ENCODE measurements around the gene AGFG2. TPM values are rescaled to one million over a fixed set of nuclear protein-coding genes. Genes with fewer than 3 reads are reported as not detected.
A peak's percentile ranks its signal among the peaks of the same experiment; 100 is the strongest.

AGFG2 gene
- total RNA-seq, 1 experiment from 2014 or later, result 15.3 TPM

- Histone ChIP-seq H3K27ac (ENCODE audit: low read depth, low read length, poor library complexity, severe bottlenecking) (peak overlapping the region; percentile 96), H3K27me3 (replicated peaks; ENCODE audit: insufficient read depth, low read depth, low read length, poor library complexity) (no peaks in the 10 kb centered on the region), H3K9me3 (ENCODE audit: low read depth, low read length, poor library complexity, severe bottlenecking) (no peaks in the 10 kb centered on the region), H3K4me1 (ENCODE audit: insufficient read depth, low read length, poor library complexity, severe bottlenecking) (peaks cover 19% of the 10 kb centered on the region), H3K4me3 (ENCODE audit: low read depth, low read length, poor library complexity, severe bottlenecking) (peak overlapping the region; percentile 93), H3K36me3 (ENCODE audit: insufficient read depth, low read length, poor library complexity, severe bottlenecking) (peaks cover 28% of the 10 kb centered on the region)
- ChIA-PET CTCF (interaction anchor here (0.5 to 0.6 kb wide), 2 partner anchors 114 to 243 kb away, joined by 3 to 7 read pairs; partner anchors contain the start of gene EPHB4), POLR2A (ENCODE audit: low non-redundant PET) (no interaction called here)
- intact Hi-C loops (cut with micrococcal nuclease; ENCODE audit: unreplicated experiment), result loop anchor here (10.0 kb wide), 1 partner anchor 91 kb away; the partner anchor contains the start of gene GNB2
- TF ChIP-seq EZH2 (IDR thresholded peaks at IDR 0.05; ENCODE audit: borderline replicate concordance, low read depth, low read length, poor library complexity, severe bottlenecking), result no peak
- TF ChIP-seq CTCF (conservative IDR thresholded peaks at IDR 0.05; ENCODE audit: low read depth, low read length), result no peak
- no TSS peak for BruUV-seq (replicated peaks)
- DNase-seq (ENCODE audit: low spot score), result no peak
These were observed 45.2 kb downstream of the AGFG2 start for GRCh38 chr7:100584054-100584682.

- TF ChIP-seq CTCF (conservative IDR thresholded peaks at IDR 0.05; ENCODE audit: low read depth, low read length) (no peak), EZH2 (IDR thresholded peaks at IDR 0.05; ENCODE audit: borderline replicate concordance, low read depth, low read length, poor library complexity, severe bottlenecking) (no peak)
- H3K4me3 ChIP-seq (ENCODE audit: low read depth, low read length, poor library complexity, severe bottlenecking), result peak overlapping the region; percentile 93
- DNase-seq (ENCODE audit: low spot score), result peak; percentile 54
- H3K27me3 ChIP-seq (replicated peaks; ENCODE audit: insufficient read depth, low read depth, low read length, poor library complexity), result no peaks in the 10 kb centered on the region
- H3K27ac ChIP-seq (ENCODE audit: low read depth, low read length, poor library complexity, severe bottlenecking), result peak overlapping the region; percentile 96
- BruUV-seq (replicated peaks), result TSS peak; percentile 37
- H3K36me3 ChIP-seq (ENCODE audit: insufficient read depth, low read length, poor library complexity, severe bottlenecking), result peaks cover 24% of the 10 kb centered on the region
- ChIA-PET POLR2A (ENCODE audit: low non-redundant PET) (no interaction called here), CTCF (interaction anchor here (0.5 to 0.6 kb wide), 2 partner anchors 115 to 243 kb away, joined by 3 to 7 read pairs; partner anchors contain the start of gene EPHB4)
- peaks cover 19% of the 10 kb centered on the region for H3K4me1 ChIP-seq (ENCODE audit: insufficient read depth, low read length, poor library complexity, severe bottlenecking)
- H3K9me3 ChIP-seq (ENCODE audit: low read depth, low read length, poor library complexity, severe bottlenecking), result no peaks in the 10 kb centered on the region
- intact Hi-C loops (cut with micrococcal nuclease; ENCODE audit: unreplicated experiment), result loop anchor here (10.0 kb wide), 1 partner anchor 90 kb away; the partner anchor contains the start of gene GNB2
These were observed 45.9 kb downstream of the AGFG2 start for GRCh38 chr7:100584683-100585510.

- Histone ChIP-seq H3K4me3 (ENCODE audit: low read depth, low read length, poor library complexity, severe bottlenecking) (peak within 1 kb of the TSS; percentile 93), H3K9me3 (ENCODE audit: low read depth, low read length, poor library complexity, severe bottlenecking) (no peaks in the 10 kb centered on the region), H3K27me3 (replicated peaks; ENCODE audit: insufficient read depth, low read depth, low read length, poor library complexity) (no peaks in the 10 kb centered on the region), H3K36me3 (ENCODE audit: insufficient read depth, low read length, poor library complexity, severe bottlenecking) (peaks cover 19% of the 10 kb centered on the region), H3K27ac (ENCODE audit: low read depth, low read length, poor library complexity, severe bottlenecking) (peak within 1 kb of the TSS; percentile 96), H3K4me1 (ENCODE audit: insufficient read depth, low read length, poor library complexity, severe bottlenecking) (peaks cover 24% of the 10 kb centered on the region)
- POLR2A ChIA-PET (ENCODE audit: low non-redundant PET), result interaction anchor here (0.6 to 1.1 kb wide), 4 partner anchors 18 to 266 kb away, joined by 3 to 15 read pairs (median 3); partner anchors contain the start of gene SLC12A9
- no peak for DNase-seq (ENCODE audit: low spot score)
- TF ChIP-seq CTCF (conservative IDR thresholded peaks at IDR 0.05; ENCODE audit: low read depth, low read length) (no peak), EZH2 (IDR thresholded peaks at IDR 0.05; ENCODE audit: borderline replicate concordance, low read depth, low read length, poor library complexity, severe bottlenecking) (no peak)
- no TSS peak for BruUV-seq (replicated peaks)
- intact Hi-C loops (cut with micrococcal nuclease; ENCODE audit: unreplicated experiment), result loop anchor here (10.0 kb wide), 1 partner anchor 89 kb away; the partner anchor contains the start of gene GNB2
- CTCF ChIA-PET, result interaction anchor here (0.6 to 0.9 kb wide), 5 partner anchors 25 to 120 kb away, joined by 3 to 9 read pairs (median 5); partner anchors contain the start of gene POP7
These were observed 46.7 kb downstream of the AGFG2 start, which contains the start of gene LRCH4 for GRCh38 chr7:100585511-100586265. LRCH4 (minus strand) TSS chr7:100586129; CDS start chr7:100586100, 29 bp downstream.

All from A673 (cell line).